Fibroblast of skin of left biceps (primary cell): ENCODE data around the gene UROC1.

Experiments used
- DNase-seq, 2 experiments: peaks; one replicate each; pipeline ENCODE4 v3.0.0-alpha.2; 2013; ENCODE audit warnings: low read depth in 2 of 2

Gene UROC1

GRCh38 chr3:126517291-126517951 lies at the start of gene UROC1:
Gene UROC1, minus strand, starts transcription at chr3:126517773. Its CDS starts 54 bp downstream, at chr3:126517719.
- DNase-seq = no peak

- no peak for DNase-seq
These were observed 45.2 kb upstream of the UROC1 start for GRCh38 chr3:126562737-126563276.

GRCh38 chr3:126558336-126559071 lies 40.9 kb upstream of the UROC1 start, which contains the start of gene C3orf22:
Gene C3orf22, minus strand, starts transcription at chr3:126558932. Its CDS starts 5,542 bp downstream, at chr3:126553390.
- DNase-seq = no peak

- no peak for DNase-seq
These were observed 40.2 kb upstream of the UROC1 start for GRCh38 chr3:126557761-126558160.

GRCh38 chr3:126557415-126557745 lies 39.8 kb upstream of the UROC1 start:
- no peak for DNase-seq

GRCh38 chr3:126556637-126557414 lies 39.3 kb upstream of the UROC1 start:
- DNase-seq = no peak

GRCh38 chr3:126555795-126556636 lies 38.4 kb upstream of the UROC1 start:
- no peak for DNase-seq

GRCh38 chr3:126554560-126555525 lies 37.3 kb upstream of the UROC1 start:
- no peak for DNase-seq

GRCh38 chr3:126553284-126554084 lies 35.9 kb upstream of the UROC1 start:
- no peak for DNase-seq

GRCh38 chr3:126552688-126553283 lies 35.2 kb upstream of the UROC1 start:
- no peak for DNase-seq

GRCh38 chr3:126551839-126552687 lies 34.5 kb upstream of the UROC1 start:
- no peak for DNase-seq

- DNase-seq = no peak
These were observed 33.7 kb upstream of the UROC1 start for GRCh38 chr3:126551121-126551838.

GRCh38 chr3:126550488-126551051 lies 33.0 kb upstream of the UROC1 start:
- no peak for DNase-seq

- no peak for DNase-seq
These were observed 32.4 kb upstream of the UROC1 start for GRCh38 chr3:126549861-126550487.

GRCh38 chr3:126548556-126549466 lies 31.2 kb upstream of the UROC1 start:
- DNase-seq = no peak
